ENCODE data around the gene ATF3.
"Not testable (repeated sequence)": the region's sequence is repeated elsewhere in the genome, so short reads cannot be mapped to it uniquely, and the experiment has no call there.

The ATF3 gene

GRCh38 chr1:212651977-212652376 is 43.4 kb downstream of the ATF3 start:
- DNase-seq (ENCODE audit: low read depth): no peak
- no peak for TF ChIP-seq CTCF (conservative IDR thresholded peaks at IDR 0.05; ENCODE audit: low read length)

GRCh38 chr1:212652609-212653008 is 44.0 kb downstream of the ATF3 start:
- H3K4me3 ChIP-seq (ENCODE audit: low read length): no peak overlapping the region
- no peak for TF ChIP-seq CTCF (conservative IDR thresholded peaks at IDR 0.05; ENCODE audit: low read length)
- DNase-seq (ENCODE audit: low read depth): no peak

More at GRCh38 chr1:212651977-212652376, 43.4 kb downstream of the ATF3 start:
- H3K4me3 ChIP-seq (ENCODE audit: low read length): no peak overlapping the region

- H3K4me3 ChIP-seq (ENCODE audit: low read length): no peak overlapping the region
- no peak for TF ChIP-seq CTCF (conservative IDR thresholded peaks at IDR 0.05; ENCODE audit: low read length)
- DNase-seq (ENCODE audit: low read depth): peak; percentile 38
These were observed 47.3 kb downstream of the ATF3 start for GRCh38 chr1:212655668-212656440.

GRCh38 chr1:212656730-212657129 is 48.2 kb downstream of the ATF3 start:
- no peak for DNase-seq (ENCODE audit: low read depth)
- TF ChIP-seq CTCF (conservative IDR thresholded peaks at IDR 0.05; ENCODE audit: low read length): no peak
- H3K4me3 ChIP-seq (ENCODE audit: low read length): no peak overlapping the region

- not testable (repeated sequence) for DNase-seq (ENCODE audit: low read depth); H3K4me3 ChIP-seq (ENCODE audit: low read length)
These were observed 49.7 kb downstream of the ATF3 start for GRCh38 chr1:212658250-212658649.

GRCh38 chr1:212664409-212665199 is 56.0 kb downstream of the ATF3 start:
- no peak overlapping the region for H3K4me3 ChIP-seq (ENCODE audit: low read length)
- DNase-seq (ENCODE audit: low read depth): no peak
- TF ChIP-seq CTCF (conservative IDR thresholded peaks at IDR 0.05; ENCODE audit: low read length): no peak

- peak; percentile 78 for DNase-seq (ENCODE audit: low read depth)
- TF ChIP-seq CTCF (conservative IDR thresholded peaks at IDR 0.05; ENCODE audit: low read length): peak; percentile 79
- H3K4me3 ChIP-seq (ENCODE audit: low read length): peak overlapping the region; percentile 82
These were observed 56.9 kb downstream of the ATF3 start for GRCh38 chr1:212665241-212666115.
